GM18505 (cell line): ENCODE data around the gene GAD2.

Experiments used
- ATAC-seq: cut with Tn5 transposase; IDR thresholded peaks from one replicate; pipeline ENCODE4 v1.9.1; 2021; ENCODE audit not compliant: unreplicated experiment
- POLR2A ChIP-seq: IDR thresholded peaks from 4 replicates; pipeline ENCODE4 v1.6.1; 2011; ENCODE audit warnings: borderline replicate concordance; ENCODE audit not compliant: insufficient read depth, insufficient read length; ENCODE audit errors: extremely low read depth

Gene GAD2

GRCh38 chr10:26216585-26217395 is at the start of gene GAD2:
Gene GAD2, plus strand, starts transcription at chr10:26216774. Its CDS starts 36 bp downstream, at chr10:26216810.
- ATAC-seq: no peak
- no peak for TF ChIP-seq POLR2A

DNA sequence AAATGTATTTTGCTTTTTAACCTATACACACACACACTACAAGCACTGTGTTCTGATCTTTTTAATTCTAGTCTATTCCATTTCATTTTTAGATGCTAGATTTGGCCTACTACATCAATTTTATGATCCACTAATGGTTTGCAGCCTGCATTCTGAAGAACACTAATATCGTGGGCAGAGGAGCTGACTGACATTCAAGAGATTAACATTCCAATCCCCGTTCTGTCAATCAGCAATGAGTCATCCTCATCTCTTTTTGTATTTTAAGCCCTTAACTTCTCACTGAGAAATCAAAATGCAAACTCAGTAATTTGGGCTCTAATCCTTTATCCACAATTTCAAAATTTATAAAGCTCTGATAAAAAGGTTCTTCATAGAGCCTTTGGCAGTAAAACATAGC is 47.1 kb upstream of the GAD2 start:
- ATAC-seq: no peak
- no peak for TF ChIP-seq POLR2A

GRCh38 chr10:26172131-26172530 is 44.4 kb upstream of the GAD2 start:
- ATAC-seq: no peak
- TF ChIP-seq POLR2A: no peak

DNA sequence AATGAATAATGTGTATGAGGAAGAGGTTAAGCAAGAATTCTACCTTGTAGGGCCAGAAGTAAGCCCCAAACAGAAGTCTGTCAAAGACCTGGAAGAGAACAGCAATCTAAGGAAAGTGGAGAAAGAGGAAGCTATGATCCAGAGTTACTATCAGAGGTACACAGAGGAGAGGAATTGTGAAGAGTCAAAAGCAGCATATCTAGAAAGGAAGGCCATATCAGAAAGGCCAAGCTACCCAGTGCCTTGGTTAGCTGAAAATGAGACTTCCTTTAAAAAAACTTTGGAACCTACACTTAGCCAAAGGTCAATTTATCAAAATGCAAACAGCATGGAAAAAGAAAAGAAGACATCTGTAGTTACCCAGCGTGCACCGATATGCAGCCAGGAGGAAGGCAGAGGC is 42.7 kb upstream of the GAD2 start:
- TF ChIP-seq POLR2A: no peak
- ATAC-seq: no peak

GRCh38 chr10:26177341-26177740 is 39.2 kb upstream of the GAD2 start:
- ATAC-seq: no peak
- no peak for TF ChIP-seq POLR2A

- no peak for ATAC-seq
Observed at GRCh38 chr10:26194275-26194674, 22.3 kb upstream of the GAD2 start.

GRCh38 chr10:26197248-26197647 is 19.3 kb upstream of the GAD2 start:
- no peak for ATAC-seq

More at GRCh38 chr10:26194275-26194674, 22.3 kb upstream of the GAD2 start:
- no peak for TF ChIP-seq POLR2A

DNA sequence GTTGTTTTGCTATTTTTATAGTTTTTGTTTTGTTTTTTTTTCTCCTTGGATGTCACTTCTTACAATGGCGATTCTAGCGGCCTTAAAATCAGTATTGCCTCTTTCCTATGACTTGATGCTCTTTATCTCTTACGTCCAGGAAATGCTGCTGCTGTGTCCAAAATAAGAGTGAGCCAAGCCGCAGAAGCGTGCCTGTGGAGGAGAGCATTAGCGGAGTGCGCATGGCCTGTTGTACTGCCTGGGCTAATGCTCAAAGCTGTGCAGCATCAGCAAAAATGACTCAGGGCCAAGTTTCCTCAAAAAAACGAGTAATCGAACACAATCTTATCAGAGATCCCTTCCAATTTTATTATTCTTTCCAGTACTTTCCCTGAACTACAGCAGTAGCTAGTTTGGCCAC is 18.5 kb upstream of the GAD2 start:
- TF ChIP-seq POLR2A: no peak
- no peak for ATAC-seq

More at GRCh38 chr10:26197248-26197647, 19.3 kb upstream of the GAD2 start:
- no peak for TF ChIP-seq POLR2A

DNA sequence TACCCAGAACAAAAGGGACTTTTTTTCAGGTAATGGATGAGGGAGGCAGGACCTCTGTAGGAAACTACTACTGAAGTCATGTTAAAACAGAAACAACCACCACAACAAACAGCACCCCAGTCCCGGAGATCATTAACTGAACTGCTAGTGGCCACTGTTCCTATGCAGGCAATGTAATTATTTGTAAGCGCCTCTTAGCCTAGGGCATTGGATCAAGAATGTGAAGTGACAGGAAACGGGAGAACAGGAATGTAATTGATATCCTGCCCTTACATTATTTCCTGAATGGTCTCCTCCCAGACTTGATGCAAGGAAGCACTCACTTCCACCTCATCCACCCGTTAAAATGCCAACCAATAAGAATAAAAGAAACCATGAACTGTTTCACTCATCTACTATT is 16.7 kb upstream of the GAD2 start:
- ATAC-seq: no peak
- no peak for TF ChIP-seq POLR2A

DNA sequence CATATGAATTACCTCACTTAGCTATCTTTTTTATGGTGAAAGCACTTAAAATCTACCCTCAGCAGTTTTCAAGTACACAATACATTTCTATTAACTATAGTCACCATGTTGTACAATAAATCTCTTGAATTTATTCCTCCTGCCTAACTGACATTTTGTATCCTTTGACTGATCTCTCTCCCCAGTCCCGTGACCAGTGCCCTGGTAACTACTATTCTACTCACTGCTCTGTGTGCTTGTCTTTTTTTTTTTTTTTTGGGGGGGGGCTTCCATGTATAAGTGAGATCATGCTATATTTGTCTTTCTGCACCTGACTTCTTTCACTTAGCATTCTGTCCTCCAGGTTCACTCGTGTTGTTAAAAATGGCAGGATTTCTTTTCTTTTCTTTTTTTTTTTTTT is 11.4 kb upstream of the GAD2 start:
- no peak for ATAC-seq
- no peak for TF ChIP-seq POLR2A

DNA sequence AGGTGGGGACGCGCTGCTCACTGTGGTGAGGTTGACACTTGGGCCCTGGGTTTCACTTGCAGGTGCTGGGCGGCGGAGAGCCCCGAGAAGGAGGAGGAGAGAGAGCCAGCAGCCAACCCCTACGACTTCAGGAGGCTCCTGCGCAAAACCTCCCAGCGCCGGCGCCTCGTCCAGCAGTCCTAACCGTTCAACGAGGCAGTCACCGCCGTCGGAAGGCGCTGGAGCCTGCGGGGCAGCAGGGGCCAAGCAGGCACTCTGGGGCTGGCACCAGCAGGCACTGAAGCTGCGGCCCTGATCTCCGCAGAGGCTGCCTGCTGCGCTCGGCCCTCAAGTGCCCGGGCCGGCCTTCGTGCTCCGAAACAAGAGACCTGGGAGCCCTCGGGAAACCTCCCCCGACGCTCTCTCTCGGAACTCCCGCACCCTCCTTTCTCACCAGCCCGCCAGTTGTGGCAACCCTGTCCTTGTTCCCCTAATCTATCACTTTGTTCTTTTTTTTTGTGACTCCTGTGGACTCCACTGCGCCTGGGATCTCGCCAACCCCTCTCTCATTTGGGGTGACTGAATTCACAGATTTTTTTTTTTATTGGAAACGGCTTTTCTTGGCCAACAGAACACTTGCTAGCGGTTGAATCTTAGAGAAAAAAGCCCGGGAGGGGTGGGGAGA is 4.7 kb upstream of the GAD2 start:
- ATAC-seq: no peak

DNA sequence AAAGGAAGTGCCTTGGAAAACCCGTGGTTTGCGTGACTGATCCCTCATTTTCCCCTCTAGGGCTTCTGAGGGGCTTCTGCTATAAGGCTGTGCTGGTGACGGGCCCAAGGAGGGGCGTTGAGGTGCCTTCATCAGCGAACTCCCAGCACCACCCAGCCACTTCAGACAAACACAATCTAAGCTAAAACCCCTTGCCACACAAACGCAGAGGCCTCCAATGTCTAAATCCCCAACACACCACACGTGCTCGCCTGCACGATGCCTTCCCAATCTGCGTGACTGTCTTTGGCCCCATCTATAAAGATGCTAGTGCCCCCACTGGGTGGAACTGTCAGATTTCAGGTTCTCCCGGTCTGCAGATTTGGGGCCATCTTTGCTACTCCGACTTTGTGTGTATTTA is 4.1 kb upstream of the GAD2 start:
- ATAC-seq: no peak
- no peak for TF ChIP-seq POLR2A

More for the DNA sequence above, 4.7 kb upstream of the GAD2 start:
- no peak for TF ChIP-seq POLR2A

DNA sequence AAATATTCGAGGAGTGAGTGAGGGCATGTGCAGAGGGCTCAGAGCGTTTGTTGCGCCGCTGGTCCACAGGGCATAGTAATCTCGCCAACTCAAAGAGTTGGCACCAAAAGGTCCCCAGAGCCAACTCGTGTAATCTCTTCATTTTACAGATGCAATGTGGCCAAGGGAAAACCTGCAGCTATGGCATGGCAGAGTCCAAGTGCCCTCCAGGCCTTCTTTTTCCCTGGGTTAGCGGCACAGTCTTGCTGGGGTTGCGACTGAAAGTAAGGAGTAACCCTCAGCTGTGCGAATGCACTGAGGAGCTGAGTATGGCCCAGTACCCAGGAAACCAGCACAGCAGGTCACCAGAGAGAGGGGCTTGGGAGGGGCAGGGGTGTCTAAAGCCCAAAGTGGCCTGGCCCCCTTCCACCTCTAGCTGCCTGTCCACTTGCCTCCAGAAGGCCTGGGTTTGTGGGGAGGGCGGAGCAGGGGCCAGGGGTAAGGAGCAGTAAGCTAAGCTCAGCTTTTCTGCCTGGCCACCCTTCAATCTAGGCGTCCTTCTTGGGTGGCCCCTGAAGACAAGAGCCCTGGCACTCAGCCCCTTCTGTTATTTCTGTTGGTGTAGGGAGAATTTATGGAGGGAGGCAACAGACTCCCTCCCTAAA is 3.3 kb upstream of the GAD2 start:
- ATAC-seq: no peak

More for the DNA sequence above, 3.3 kb upstream of the GAD2 start:
- TF ChIP-seq POLR2A: no peak
